NCI-H2171 treated with DMSO at 0.1 percent for 48 hours (cell line): ENCODE results near the gene KRTAP10-1.
"Not testable (repeated sequence)": the region's sequence is repeated elsewhere in the genome, so short reads cannot be mapped to it uniquely, and the experiment has no call there.

Experiments
- DNase-seq: peaks from one replicate; lab custom pipeline; 2025; lab: John Stamatoyannopoulos, UW

KRTAP10-1 gene

DNA sequence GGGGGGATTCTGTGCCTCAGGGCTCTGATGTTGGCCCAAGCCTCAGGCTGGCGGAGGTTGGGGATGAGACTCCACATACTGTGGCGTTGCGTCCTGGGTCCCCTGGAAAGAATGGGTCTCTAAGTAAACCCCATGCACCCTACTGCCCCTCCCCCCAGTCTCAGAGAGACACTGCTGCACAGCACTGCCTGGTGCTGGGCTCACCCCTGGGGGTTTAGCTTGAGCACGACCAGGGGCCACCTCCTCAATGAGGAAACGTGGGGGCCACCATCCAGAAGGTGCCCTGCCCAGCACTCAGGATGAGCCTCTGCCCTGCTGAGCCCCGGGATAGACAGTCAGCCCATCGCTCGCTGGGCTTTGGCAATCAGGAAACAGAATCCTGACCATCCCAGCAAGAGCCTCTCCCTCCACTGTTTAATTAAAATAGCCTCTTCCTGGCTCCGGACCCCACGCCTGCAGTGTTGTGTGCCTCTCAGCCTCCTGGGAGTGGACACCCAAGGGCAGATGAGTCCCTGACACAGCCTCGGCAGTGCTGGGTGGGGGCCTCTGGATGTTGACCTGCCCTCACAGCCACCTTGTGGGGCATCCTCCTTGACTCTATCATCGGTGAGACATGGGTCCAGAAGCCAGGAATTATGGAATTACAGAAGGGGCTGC lies 30.0 kb upstream of the KRTAP10-1 start:
- DNase-seq: no peak

DNA sequence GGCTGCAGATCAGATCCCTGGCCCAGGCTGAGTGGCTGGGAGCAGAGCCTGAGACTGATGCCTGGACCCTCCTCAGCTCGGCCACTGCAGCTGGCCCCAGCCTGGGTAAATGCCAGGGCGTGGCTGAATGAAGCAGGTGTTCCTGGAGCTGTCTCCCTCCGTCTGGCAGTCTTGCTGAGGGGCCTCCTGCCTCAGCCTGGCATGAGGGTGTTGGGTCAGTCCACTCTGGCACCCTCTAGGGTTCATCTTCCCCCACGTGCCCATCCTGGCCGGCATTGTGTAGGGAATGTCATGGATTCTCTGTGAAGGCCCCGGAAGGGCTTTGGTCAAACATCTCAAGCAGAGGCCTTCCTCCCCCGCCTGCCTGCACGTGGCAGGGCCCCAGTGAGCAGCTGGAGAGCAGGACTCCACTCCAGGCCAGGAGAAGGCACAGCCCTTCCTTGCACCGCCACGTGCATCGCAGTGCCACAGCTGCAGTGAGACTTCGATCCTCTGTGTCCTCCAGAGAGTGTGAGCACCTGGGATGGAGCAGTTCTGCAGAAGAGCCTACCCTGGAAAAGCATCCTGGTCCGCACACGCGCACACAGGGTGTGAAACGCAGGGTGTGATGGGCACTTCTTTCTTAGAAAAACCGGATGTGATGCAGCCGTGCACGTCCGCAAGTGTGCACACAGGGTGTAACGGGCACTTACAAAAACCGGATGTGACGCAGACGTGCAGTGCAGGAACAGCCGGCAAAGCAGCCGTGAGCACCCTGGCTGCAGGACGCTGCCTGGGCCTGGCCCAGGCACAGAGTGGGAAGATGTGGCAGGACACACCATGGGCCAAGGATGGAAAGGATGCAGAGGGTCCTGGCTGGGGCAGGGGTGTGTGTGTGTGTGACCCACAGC lies 28.9 kb upstream of the KRTAP10-1 start:
- DNase-seq: no peak

DNA sequence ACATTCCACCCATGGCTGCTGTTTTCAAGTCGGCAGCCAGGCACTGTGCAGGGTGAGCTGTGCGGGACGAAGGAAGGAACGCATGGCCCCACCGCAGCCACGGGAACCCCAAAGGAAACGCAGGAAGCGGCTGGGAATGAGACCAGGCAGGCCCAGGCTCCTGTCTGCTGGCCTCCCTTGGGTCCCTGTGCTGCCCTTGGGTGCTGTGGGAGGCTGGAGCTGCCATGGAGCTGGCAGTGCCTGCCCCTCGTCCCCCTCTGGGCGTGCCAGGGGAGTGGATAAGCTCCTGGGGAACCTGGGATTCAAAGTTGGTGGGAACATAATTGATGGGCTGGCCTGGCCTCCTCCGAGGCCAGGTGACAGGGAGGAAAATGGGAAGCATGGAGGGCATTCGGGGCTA lies 28.3 kb upstream of the KRTAP10-1 start:
- no peak for DNase-seq

DNA sequence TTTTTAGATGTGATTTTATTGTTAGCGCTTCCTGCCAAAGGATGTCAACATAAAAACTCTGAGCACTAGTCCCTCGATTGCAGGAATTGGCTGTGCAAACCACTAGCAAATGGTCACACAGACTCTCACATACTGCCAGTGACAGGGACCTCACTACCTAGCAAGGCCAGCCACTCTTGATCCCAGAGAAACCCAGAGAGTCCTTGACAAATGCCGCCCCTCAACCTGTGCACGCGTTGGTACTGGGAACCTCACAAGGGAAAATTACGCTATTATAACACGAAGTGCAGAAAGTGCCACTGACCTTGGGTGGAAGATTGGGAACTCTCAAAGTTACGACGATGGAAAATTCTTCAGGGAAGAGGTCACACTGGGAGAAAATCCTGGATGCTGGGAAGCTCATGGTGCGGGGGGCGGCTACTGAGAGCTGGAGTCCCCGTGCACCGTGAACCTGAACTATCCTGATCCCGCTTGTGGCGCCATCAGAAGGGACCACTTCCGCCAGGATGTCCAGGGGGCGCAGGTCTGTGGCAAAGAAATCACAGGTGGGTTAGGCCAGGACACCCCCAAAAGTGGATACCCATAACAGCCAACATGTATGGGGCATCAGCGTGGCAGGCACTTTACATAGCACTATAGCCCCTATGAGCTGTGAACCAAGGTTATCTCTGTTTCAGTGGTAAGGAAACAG lies 27.6 kb upstream of the KRTAP10-1 start:
- DNase-seq: no peak

DNA sequence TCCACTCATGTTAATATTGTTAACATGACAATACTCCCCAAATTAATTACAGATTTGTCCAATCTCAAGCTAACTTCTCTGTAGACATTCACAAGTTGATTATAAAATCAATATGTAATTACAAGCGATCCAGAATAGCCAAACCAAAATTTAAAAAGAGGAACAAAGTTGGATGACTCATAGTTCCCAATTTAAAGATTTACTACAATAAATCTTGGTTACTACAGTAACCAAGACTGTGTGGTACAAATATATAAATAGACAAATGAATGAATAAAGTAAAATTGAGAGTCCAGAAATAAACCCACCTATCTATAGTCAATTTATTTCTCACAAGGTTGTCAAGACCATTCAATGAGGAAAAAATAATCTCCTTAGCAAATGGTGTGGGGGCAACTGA lies 26.4 kb upstream of the KRTAP10-1 start:
- DNase-seq: no peak

DNA sequence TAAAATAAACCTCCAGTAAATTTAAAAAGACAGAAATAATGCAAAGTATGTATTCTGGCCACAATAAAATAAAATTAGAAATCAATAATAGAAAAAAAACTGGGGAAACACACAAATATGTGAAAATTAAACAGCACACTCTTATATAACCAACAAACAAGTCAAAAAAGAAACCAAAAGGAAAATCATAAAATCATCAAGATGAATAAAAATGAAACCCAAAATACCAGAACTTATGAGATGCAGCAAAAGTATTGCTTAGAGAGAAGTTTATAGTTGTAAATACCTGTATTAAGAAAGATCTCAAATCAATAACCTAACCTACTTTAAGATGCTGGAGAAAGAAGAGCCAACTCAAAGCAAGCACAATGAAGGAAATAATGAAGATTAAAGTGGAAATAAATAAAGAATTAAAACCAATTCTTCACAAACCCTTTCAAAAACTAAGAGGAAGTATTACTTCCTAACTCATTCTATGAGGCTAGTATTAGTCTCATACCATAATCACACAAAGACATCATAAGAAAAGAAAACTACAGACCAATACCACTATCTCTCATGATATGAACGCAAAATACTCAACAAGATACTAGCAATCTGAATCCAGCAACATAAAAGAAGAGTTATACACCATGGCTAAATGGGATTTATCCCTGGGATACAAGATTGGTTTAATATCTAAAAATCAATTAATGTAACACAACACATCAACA lies 25.0 kb upstream of the KRTAP10-1 start:
- no peak for DNase-seq

DNA sequence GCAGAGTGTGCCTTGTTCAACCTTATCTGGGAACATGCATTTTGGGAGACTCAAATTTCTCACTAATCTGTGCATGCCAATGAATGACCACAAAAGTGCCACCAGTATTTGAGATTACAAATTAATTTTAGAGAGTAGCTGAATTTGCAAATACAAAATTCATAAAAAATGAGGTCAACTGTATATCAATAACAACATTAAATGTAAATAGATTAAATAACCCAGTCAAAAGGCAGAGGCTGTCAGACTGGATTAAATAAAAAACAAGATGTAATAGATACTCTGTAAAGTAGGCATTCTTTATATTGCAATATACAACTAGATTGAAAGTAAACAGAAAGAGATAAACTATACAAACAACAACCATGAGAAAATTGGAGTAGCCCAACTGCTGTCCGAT lies 24.1 kb upstream of the KRTAP10-1 start:
- no peak for DNase-seq

DNA sequence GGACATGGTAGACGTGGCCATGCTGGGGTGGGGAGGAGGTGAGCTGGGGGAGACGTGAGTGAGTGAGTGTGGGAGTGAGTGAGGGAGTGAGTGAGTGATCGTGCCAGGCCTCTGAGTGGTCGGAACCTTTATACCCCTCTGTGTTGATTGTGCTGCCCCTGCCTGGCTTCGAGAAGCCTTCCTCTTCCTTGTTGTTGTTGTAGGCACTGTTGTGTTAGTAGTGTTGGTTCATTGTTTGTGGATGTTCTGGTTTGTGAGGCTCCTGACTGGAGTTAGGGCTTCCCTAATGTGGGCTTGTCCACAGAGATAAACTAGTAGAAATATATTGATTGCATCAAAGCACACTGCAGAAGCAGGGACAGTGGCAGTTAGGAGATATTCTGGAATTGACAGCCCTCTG lies 18.7 kb upstream of the KRTAP10-1 start, which contains the start of gene KRTAP10-3:
Gene KRTAP10-3 (minus strand): TSS at position 101 of the 400 bp plus-strand sequence. CDS start 80 bp downstream, at position 21.
- no peak for DNase-seq

DNA sequence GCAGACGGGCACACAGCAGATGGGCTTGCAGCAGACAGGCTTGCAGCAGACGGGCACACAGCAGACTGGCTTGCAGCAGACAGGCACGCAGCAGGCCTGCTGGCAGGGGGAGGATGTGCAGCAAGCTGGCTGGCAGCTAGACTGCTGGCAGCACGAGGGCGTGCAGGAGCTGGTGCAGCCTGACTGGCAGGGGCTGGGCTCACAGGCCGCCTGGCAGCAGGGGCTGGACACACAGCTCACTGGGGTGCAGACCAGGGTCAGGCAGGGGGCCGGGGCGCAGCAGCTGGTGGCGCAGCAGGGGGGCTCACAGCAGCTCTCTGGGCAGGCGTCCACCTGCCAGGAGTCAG lies 18.3 kb upstream of the KRTAP10-1 start:
- DNase-seq: not testable (repeated sequence)

DNA sequence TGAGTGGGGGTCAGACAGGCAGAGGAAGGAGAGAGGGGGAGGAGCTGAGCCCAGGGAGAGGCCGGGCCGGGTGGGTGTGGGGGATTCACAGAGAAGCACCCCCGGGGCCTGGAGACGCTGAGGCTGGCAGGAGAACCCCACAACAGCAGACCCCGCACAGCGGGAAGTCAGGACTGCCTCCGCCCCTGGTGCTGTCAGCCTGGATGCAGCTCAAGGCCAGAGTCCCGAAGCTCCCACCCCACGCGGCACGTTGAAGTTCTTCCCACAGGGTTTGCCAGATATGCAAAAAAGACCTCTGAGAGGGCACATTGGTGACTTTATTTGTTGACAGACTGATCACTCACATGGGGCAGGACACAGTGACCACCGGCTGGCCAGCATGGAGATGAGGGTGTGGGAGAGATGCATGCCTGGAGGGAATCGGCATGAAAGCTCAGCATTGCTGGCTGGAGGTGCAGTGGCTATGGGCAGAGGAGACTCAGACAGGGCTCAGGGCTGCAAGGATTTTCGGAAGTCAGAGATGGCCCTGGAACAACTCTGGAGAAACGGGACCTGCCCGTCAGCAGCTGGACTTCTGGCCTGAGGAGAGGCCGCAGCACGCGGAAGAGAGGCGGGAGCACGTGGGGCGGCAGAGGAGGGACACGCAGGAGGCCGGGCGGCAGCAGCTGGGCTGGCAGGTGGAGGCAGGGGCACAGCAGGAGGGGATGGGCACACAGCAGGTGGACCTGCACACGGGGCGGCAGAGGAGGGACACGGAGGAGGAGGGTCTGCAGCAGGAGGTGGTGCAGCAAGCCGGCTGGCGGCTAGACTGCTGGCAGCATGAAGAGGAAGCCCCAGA lies 17.7 kb upstream of the KRTAP10-1 start:
- DNase-seq: no peak

DNA sequence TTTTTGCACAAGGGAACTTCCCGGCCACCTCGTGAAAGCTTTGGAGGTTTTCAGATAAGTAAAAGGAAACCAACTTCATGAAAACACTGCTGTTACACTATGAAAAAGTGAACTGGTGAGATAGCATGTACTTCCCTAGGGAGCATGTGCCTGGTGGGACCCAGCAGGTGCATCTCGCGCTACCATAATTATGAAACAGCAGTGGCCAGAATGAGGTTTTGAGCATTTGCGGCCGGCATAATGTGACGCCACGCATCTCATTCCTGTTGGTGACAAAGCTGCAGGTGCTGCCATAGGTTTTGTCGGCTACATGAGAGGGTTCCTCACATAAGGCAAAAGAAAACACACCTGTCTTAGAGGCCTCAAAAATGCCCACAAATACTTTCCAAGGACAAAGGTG lies 16.9 kb upstream of the KRTAP10-1 start:
- DNase-seq: no peak

DNA sequence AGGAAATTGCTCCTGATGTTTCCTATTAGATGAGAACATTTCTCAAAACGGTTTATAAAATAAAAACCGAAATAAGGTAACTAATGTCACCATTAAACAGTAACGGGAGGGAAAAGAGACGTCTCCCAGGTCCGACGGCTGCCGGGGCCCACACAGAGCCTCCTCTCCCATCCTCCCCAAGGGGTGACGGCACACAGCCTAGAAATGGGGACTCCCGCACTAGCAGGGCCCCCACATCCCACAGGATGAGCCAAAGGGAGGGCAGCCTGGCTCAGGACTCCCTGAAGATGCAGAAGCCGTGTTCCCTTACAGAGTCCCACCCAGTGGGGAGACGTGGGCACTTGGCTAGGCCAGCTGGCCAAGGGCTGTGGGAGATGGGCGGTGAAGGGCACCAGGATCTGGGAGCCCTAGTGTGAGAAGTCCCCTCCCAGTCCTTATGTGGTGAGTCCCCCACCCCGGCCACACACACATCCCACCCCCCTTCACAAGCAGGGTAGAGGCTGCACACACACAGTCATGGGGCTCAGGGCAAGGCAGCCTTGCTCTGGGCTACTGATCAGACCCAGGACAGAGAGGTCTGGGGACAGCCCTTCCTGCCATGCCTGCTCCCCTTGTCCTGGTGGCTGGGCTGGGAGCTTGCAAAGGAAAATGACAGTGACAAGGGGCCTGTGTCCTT lies 15.3 kb upstream of the KRTAP10-1 start:
- DNase-seq: no peak

DNA sequence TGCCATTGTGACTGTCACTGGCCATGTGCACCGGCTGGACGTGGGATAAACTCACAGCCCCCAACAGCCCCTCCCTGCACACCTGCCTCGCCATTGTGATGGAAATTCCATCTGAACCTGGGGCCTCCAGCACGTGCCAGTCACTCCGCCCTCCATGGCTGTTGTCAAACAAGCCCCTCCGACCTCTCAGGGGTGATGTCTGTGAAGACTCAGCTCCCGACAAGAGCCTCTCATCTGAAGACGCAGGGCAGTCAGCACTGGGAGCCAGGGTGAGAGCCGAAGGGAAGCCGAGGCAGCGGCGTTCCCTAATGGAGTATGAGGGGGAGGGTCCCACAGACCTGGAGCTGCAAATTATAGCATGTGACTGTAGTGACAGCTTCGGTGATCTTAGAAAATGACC lies 12.7 kb upstream of the KRTAP10-1 start:
- no peak for DNase-seq

DNA sequence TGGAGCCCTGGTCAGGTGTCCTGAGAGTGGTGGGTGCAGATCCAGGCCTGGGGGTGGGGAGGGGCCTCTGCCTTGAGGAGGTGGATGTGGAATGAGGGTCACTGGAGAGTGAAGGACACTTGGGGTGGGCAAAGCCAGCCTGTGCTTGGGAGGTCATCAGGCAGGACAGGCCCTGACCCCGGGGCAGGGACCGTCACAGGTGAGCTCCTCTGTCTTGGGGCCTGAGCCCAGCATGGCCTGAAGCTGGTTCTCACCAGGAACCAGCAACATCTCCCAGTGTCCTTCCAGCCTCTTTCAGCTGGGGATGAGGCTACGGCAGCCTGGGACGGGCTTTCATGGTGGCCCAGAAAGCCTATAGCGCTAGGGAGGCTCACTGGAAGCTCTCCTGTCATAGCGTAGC lies 12.1 kb upstream of the KRTAP10-1 start:
- no peak for DNase-seq

DNA sequence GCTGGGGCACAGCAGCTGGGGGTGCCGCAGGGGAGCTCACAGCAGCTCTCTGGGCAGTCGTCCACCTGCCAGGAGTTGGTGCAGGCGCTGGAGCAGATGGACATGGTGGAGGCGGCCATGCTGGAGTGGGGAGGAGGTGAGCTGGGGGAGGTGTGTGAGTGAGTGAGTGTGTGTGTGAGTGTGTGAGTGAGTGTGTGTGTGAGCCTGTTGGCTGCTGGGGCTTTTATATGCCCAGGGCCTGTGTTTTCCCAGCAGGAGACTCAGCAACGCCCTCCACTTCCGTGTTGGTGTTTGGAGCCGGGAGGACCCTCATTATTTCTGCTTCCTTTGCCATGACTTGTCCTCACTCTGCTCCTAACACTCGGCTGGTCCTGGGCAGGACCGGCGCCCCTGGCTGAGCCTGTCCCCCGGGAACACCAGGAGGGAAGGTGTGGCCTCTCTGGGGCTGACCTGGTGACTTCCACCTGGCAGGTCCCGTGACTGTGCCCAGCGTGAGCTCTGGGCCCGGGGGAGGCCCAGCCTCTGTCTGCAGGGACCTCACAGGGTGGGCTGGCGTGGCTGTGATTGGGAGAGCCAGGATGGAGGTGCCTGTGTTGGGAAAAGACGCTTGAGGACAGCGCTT lies 11.5 kb upstream of the KRTAP10-1 start, which contains the start of gene KRTAP10-2:
Gene KRTAP10-2 (minus strand): TSS at position 166 of the 622 bp plus-strand sequence. CDS start 47 bp downstream, at position 119.
- no peak for DNase-seq

DNA sequence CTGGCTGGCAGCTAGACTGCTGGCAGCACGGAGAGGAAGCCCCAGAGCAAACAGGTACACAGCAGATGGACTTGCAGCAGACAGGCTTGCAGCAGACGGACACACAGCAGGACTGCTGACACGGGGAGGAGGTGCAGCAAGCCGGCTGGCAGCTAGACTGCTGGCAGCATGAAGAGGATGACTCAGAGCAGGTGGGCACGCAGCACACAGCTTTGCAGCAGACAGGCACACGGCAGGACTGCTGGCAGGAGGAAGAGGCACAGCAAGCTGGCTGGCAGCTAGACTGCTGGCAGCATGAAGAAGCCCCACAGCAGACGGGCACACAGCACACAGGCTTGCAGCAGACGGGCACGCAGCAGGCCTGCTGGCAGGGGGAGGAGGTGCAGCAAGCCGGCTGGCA lies 10.8 kb upstream of the KRTAP10-1 start:
- no peak for DNase-seq

DNA sequence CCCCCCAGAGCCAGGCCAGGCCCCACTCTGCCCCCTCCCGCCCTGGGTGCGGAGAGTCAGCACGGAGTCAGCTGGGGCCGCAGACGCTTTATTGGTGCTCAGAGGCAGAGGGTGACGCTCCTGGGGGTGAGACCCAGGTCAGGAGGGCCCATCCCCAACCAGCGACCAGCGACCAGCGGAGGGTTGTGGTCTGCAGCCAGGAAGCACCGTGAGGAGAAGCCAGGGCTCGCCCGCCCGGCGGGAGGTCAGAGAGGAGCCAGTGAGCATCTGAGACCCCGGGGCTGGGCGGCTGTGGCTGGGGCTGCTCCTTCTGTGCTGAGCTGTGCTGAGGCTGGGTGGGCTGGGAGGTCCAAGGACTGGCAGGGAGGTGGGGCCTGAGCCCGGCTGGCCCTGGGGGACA lies 10.3 kb upstream of the KRTAP10-1 start:
- DNase-seq: not testable (repeated sequence)

DNA sequence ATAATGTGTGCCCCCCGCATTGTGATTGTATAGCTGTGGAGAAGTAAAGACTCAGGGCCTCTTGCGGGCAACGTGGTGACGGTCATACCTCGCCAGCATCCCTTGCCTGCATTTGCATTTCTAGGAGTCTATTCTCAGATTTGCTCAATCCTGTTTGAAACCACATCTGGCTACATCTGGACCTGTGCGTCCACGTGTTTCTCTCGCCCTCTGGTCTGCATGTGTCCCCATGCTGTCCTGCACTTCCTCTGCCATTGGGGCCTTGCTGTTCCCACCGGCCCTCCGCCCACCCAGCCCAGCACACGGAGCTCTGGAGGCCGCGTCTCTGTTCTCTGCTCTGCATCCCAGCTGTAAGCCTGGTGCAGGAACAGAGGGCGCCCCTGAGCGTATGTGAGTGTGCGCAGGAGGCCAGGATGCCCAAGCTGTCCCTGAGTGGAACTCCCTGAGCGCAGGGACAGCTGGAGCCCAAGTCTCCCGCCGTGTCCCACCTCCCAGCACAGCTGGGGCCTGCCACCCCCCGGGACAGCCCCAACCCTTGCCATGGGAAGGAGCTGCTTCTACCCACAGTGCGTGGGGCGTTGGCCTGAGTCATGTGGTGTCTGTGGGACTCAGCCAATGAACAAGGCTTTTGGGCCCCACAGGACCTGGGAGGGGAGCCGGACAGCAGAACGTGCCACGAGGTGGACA lies 9.7 kb upstream of the KRTAP10-1 start:
- no peak for DNase-seq

DNA sequence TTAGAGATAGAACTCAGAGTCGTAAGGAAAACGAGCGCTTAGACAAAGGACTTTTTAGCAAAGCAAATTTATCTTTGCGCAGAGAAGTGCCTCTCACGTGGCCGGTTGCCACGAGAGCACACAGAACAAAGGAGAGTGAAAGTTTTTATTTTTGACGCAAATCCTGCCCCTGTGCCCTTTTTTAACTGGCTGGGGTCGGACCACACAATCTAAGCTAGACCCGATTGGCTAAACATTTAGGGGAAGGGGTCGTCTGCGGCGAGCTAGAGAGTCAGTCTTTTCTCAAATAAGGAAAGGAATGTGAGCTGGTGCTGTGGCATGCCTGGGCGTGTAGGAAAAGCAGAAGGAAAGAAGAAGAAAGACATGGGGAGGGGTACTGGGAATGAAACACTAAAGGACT lies 8.9 kb upstream of the KRTAP10-1 start:
- no peak for DNase-seq

DNA sequence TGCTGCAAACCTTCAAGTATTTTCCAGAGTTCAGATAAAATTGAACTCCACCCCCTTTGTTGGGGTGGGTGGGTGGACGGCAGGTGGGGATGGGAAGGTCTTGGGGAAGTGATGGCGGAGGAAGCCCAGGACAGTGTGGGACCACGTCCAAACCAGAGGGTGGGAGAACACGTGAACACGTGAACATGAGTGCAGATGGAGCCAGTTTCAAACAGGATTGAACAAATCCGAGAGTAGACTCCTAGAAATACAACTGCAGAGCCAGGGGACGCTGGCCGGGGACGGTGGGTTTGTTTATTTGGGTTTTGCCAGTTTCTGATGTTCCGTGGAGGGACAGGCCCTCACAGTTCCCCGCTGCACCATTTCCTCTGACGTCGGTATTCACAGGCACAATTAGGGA lies 8.4 kb upstream of the KRTAP10-1 start:
- DNase-seq: no peak
